ENCODE results near the gene TTC21A.

GRCh38 chr3:39180183-39180545 lies 72.7 kb downstream of the TTC21A start:
- TF ChIP-seq, protein P1, sequence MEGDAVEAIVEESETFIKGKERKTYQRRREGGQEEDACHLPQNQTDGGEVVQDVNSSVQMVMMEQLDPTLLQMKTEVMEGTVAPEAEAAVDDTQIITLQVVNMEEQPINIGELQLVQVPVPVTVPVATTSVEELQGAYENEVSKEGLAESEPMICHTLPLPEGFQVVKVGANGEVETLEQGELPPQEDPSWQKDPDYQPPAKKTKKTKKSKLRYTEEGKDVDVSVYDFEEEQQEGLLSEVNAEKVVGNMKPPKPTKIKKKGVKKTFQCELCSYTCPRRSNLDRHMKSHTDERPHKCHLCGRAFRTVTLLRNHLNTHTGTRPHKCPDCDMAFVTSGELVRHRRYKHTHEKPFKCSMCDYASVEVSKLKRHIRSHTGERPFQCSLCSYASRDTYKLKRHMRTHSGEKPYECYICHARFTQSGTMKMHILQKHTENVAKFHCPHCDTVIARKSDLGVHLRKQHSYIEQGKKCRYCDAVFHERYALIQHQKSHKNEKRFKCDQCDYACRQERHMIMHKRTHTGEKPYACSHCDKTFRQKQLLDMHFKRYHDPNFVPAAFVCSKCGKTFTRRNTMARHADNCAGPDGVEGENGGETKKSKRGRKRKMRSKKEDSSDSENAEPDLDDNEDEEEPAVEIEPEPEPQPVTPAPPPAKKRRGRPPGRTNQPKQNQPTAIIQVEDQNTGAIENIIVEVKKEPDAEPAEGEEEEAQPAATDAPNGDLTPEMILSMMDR (IDR thresholded peaks at IDR 0.05): no peak
- TF ChIP-seq POLR2A (IDR thresholded peaks at IDR 0.05): no peak
